ENCODE measurements around the gene EPHB1. TPM values are rescaled to one million over a fixed set of nuclear protein-coding genes. Genes with fewer than 3 reads are reported as not detected.
"Not testable (repeated sequence)": the region's sequence is repeated elsewhere in the genome, so short reads cannot be mapped to it uniquely, and the experiment has no call there.

The EPHB1 gene
- total and polyA plus RNA-seq, 2 experiments from 2014 or later, result 0.45 to 1.7 TPM

DNA sequence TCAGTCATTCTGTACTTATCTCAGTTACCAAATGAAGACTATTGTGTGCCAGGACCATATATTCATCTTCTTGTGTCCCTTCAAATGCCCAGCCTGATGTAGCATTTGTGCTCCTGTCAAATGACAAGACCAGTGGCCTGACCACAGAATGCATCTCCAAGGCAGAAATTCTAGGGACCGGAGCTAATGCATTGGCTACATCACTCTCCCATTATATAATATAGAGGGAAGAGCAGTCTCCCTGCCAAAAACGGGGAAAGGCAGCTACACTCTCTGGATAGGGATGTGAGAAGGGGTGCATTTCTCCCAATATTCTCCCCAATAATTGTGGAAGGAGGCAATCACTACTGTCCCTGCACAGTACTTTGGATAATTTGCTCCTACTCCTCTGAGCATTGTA, 312.0 kb downstream of the EPHB1 start:
- DNase-seq (ENCODE audit: low read depth in 1 of 2, low spot score in 1 of 2), result no peak
- Histone ChIP-seq H3K27ac (no peak overlapping the region), H3K27me3 (no peaks in the 10 kb centered on the region), H3K9me3 (ENCODE audit: low read depth) (no peaks in the 10 kb centered on the region), H3K4me3 (no peak overlapping the region), H3K4me1 (ENCODE audit: low read depth) (no peaks in the 10 kb centered on the region), H3K36me3 (no peaks in the 10 kb centered on the region)
- TF ChIP-seq, protein P1, sequence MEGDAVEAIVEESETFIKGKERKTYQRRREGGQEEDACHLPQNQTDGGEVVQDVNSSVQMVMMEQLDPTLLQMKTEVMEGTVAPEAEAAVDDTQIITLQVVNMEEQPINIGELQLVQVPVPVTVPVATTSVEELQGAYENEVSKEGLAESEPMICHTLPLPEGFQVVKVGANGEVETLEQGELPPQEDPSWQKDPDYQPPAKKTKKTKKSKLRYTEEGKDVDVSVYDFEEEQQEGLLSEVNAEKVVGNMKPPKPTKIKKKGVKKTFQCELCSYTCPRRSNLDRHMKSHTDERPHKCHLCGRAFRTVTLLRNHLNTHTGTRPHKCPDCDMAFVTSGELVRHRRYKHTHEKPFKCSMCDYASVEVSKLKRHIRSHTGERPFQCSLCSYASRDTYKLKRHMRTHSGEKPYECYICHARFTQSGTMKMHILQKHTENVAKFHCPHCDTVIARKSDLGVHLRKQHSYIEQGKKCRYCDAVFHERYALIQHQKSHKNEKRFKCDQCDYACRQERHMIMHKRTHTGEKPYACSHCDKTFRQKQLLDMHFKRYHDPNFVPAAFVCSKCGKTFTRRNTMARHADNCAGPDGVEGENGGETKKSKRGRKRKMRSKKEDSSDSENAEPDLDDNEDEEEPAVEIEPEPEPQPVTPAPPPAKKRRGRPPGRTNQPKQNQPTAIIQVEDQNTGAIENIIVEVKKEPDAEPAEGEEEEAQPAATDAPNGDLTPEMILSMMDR (IDR thresholded peaks at IDR 0.05; ENCODE audit: low read depth, low read length), result no peak

GRCh38 chr3:135109681-135110080, 314.6 kb downstream of the EPHB1 start:
- H3K4me3 ChIP-seq, result no peak overlapping the region
- H3K36me3 ChIP-seq, result no peaks in the 10 kb centered on the region
- H3K4me1 ChIP-seq (ENCODE audit: low read depth), result no peaks in the 10 kb centered on the region
- no peak for DNase-seq (ENCODE audit: low read depth in 1 of 2, low spot score in 1 of 2)
- TF ChIP-seq, protein P1 (IDR thresholded peaks at IDR 0.05; ENCODE audit: low read depth, low read length), result no peak
- no peaks in the 10 kb centered on the region for H3K27me3 ChIP-seq
- H3K27ac ChIP-seq, result no peak overlapping the region
- no peaks in the 10 kb centered on the region for H3K9me3 ChIP-seq (ENCODE audit: low read depth)

GRCh38 chr3:135114551-135114950, 319.5 kb downstream of the EPHB1 start:
- not testable (repeated sequence) for H3K27ac ChIP-seq; H3K27me3 ChIP-seq; H3K9me3 ChIP-seq (ENCODE audit: low read depth); H3K36me3 ChIP-seq; H3K4me3 ChIP-seq; DNase-seq (ENCODE audit: low read depth in 1 of 2, low spot score in 1 of 2); H3K4me1 ChIP-seq (ENCODE audit: low read depth)

- H3K27ac ChIP-seq, result no peak overlapping the region
Observed at GRCh38 chr3:135117977-135118376, 322.9 kb downstream of the EPHB1 start.

DNA sequence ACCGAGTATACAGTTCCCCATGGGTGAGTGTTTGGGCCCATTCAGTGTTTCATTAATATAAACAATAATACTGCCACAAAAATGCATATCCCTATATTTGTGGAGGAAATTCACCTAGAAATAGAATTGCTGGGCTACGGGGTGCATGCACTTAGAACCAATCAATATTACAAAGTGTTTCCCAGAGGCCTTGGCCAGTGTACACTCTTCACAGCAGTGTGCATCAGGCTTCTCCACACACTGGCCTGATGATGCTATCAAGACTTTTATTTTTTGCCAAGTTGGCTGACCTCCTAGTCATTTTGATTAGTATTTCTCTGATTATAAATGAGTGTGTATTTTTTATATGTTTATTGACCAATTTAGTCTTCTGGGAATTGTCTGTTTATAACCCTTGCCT, 323.7 kb downstream of the EPHB1 start:
- Histone ChIP-seq H3K4me3 (no peak overlapping the region), H3K36me3 (no peaks in the 10 kb centered on the region), H3K4me1 (ENCODE audit: low read depth) (no peaks in the 10 kb centered on the region), H3K9me3 (ENCODE audit: low read depth) (no peaks in the 10 kb centered on the region), H3K27me3 (peaks cover 4% of the 10 kb centered on the region), H3K27ac (no peak overlapping the region)
- no peak for DNase-seq (ENCODE audit: low read depth in 1 of 2, low spot score in 1 of 2)
- TF ChIP-seq, protein P1 (IDR thresholded peaks at IDR 0.05; ENCODE audit: low read depth, low read length), result no peak

More at GRCh38 chr3:135117977-135118376, 322.9 kb downstream of the EPHB1 start:
- TF ChIP-seq, protein P1 (IDR thresholded peaks at IDR 0.05; ENCODE audit: low read depth, low read length), result no peak
- Histone ChIP-seq H3K36me3 (no peaks in the 10 kb centered on the region), H3K4me3 (no peak overlapping the region), H3K4me1 (ENCODE audit: low read depth) (no peaks in the 10 kb centered on the region), H3K27me3 (peaks cover 4% of the 10 kb centered on the region), H3K9me3 (ENCODE audit: low read depth) (no peaks in the 10 kb centered on the region)
- DNase-seq (ENCODE audit: low read depth in 1 of 2, low spot score in 1 of 2), result no peak

DNA sequence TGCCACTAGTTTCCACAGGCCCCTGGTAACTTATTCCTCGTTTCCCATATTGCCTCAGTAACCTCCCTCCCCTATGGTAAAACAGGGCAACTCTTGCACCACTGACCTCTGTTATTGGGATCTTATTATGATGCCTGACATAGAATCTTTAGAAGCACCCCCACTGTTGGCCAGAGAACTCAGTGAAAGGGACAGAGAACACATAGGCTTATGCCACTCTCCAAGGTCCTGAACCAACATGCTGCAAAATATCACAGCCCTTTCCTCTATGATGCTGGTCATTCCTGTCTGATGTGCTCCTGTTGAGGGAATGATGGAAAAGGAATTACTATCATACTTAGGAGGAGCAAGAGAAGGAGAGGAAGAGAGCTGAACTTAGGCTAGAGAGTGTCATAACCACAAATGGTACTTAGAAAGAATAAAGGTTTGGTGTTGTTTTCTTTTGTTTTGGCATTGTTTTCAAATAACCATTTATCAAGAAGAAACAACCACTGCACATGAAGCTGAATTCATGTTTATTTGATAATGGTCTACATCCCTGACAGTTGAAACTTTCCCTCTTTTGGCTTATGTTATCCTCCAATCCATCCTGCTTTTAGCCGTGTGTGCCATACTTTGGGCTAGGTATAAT, 330.2 kb downstream of the EPHB1 start:
- H3K27me3 ChIP-seq, result peaks cover 13% of the 10 kb centered on the region
- H3K4me1 ChIP-seq (ENCODE audit: low read depth), result no peaks in the 10 kb centered on the region
- TF ChIP-seq, protein P1 (IDR thresholded peaks at IDR 0.05; ENCODE audit: low read depth, low read length), result no peak
- no peaks in the 10 kb centered on the region for H3K36me3 ChIP-seq
- peak; percentile 8 to 83 for DNase-seq (ENCODE audit: low read depth in 1 of 2, low spot score in 1 of 2)
- H3K27ac ChIP-seq, result no peak overlapping the region
- H3K4me3 ChIP-seq, result no peak overlapping the region
- no peaks in the 10 kb centered on the region for H3K9me3 ChIP-seq (ENCODE audit: low read depth)

Measured in cardiac muscle cell (in vitro differentiated cells and primary cell).